Tibial nerve (tissue), 4 donors: ENCODE measurements around the gene PLEKHM2.

ENCODE experiments used
- EP300 ChIP-seq, 2 donors: sonication (generic); formaldehyde crosslinking; IDR thresholded peaks; one replicate each; pipeline ENCODE4 v1.6.1; 2017; ENCODE audit warnings: antibody characterized with exemption in 2 of 2, mild to moderate bottlenecking in 1 of 2
- POLR2A ChIP-seq, 2 donors: fragments of 450-650 bp; IDR thresholded peaks; one replicate each; pipeline ENCODE4 v1.6.1; 2017; ENCODE audit warnings: antibody characterized with exemption in 2 of 2, mild to moderate bottlenecking in 2 of 2, moderate library complexity in 2 of 2
- TF ChIP-seq, protein P1 (sequence below), 5 experiments: fragments of 200-600 bp in 3 of 5; fragments of 450-650 bp in 2 of 5; sonication (generic) in 3 of 5; IDR thresholded peaks; one replicate each; pipeline ENCODE4 v1.5.1; 2016 to 2019; ENCODE audit warnings: antibody characterized with exemption in 5 of 5, mild to moderate bottlenecking in 3 of 5, moderate library complexity in 2 of 5

DNA sequence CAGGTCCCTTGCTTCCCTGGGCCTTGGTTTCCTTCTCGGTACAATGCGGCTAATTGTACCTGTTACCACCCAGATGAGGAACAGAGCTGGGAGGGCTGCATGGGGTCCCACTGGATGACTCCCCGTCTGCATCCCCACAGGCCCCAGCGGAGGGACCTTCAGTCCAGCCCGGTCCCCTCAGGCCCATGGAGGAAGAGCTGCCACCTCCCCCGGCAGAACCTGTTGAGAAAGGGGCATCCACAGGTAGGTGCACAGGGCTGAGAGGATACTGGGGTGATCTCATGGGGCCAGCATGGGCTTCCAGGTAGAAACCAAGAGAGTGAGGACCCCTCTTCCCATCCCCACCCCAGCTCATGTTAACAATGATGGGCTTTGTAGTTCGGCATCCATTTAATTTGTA, 84.3 kb downstream of the PLEKHM2 start:
- TF ChIP-seq, protein P1, sequence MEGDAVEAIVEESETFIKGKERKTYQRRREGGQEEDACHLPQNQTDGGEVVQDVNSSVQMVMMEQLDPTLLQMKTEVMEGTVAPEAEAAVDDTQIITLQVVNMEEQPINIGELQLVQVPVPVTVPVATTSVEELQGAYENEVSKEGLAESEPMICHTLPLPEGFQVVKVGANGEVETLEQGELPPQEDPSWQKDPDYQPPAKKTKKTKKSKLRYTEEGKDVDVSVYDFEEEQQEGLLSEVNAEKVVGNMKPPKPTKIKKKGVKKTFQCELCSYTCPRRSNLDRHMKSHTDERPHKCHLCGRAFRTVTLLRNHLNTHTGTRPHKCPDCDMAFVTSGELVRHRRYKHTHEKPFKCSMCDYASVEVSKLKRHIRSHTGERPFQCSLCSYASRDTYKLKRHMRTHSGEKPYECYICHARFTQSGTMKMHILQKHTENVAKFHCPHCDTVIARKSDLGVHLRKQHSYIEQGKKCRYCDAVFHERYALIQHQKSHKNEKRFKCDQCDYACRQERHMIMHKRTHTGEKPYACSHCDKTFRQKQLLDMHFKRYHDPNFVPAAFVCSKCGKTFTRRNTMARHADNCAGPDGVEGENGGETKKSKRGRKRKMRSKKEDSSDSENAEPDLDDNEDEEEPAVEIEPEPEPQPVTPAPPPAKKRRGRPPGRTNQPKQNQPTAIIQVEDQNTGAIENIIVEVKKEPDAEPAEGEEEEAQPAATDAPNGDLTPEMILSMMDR (IDR thresholded peaks at IDR 0.05): no peak
- TF ChIP-seq POLR2A (IDR thresholded peaks at IDR 0.05) (no peak), EP300 (IDR thresholded peaks at IDR 0.05) (no peak)
